K562 (cell line): ENCODE measurements around the gene MMAB. TPM values are rescaled to one million over a fixed set of nuclear protein-coding genes. Genes with fewer than 3 reads are reported as not detected.

ENCODE experiments used
- CBX5 ChIP-seq: IDR thresholded peaks from 2 replicates; pipeline ENCODE4 v1.6.1; 2014; ENCODE audit warnings: low read depth, borderline replicate concordance
- FIP1L1 ChIP-seq: fragments of 200-400 bp; formaldehyde crosslinking; IDR thresholded peaks from 2 replicates; pipeline ENCODE4 v1.6.1; 2018; ENCODE audit warnings: mild to moderate bottlenecking, low read depth, low read length; ENCODE audit not compliant: poor library complexity, severe bottlenecking
- FOXK2 ChIP-seq, 2 experiments: fragments of 450-650 bp; IDR thresholded peaks in 1 of 2; conservative IDR thresholded peaks in 1 of 2; 2 replicates each; pipeline ENCODE4 v1.6.1; 2016; ENCODE audit warnings: low read depth in 2 of 2, mild to moderate bottlenecking in 1 of 2
- HDAC6 ChIP-seq: IDR thresholded peaks from 2 replicates; pipeline ENCODE4 v1.6.1; 2012; ENCODE audit warnings: low read depth, mild to moderate bottlenecking, control low read depth, inconsistent platforms, low read length, moderate library complexity
- PHB ChIP-seq: fragments of 250-450 bp; sonication (Bioruptor Pico); IDR thresholded peaks from 2 replicates; pipeline ENCODE4 v1.5.0; 2021
- PRPF4 ChIP-seq: fragments of 200-400 bp; formaldehyde crosslinking; IDR thresholded peaks from one replicate; pipeline ENCODE4 v1.6.1; 2017; ENCODE audit warnings: low read length, low read depth, mild to moderate bottlenecking; ENCODE audit not compliant: insufficient read depth, poor library complexity, severe bottlenecking
- SMAD2 ChIP-seq: fragments of 150-350 bp; IDR thresholded peaks from 2 replicates; pipeline ENCODE4 v1.6.1; 2014; ENCODE audit warnings: low read depth, mild to moderate bottlenecking, low read length
- SNIP1 ChIP-seq: fragments of 450-650 bp; IDR thresholded peaks from 2 replicates; pipeline ENCODE4 v1.7.1; 2017; ENCODE audit warnings: low read depth, mild to moderate bottlenecking
- ZBTB40 ChIP-seq, 2 experiments: fragments of 450-650 bp in 1 of 2; sonication (generic) in 1 of 2; formaldehyde crosslinking in 1 of 2; IDR thresholded peaks; 2 replicates each; pipeline versions ENCODE4 v1.7.1 to v1.9.0; 2016 to 2022; ENCODE audit warnings: inconsistent platforms in 1 of 2, mild to moderate bottlenecking in 1 of 2, missing genetic modification reagents in 1 of 2
- ZMIZ1 ChIP-seq, 2 experiments: fragments of 150-350 bp in 1 of 2; IDR thresholded peaks; 2 replicates each; pipeline ENCODE4 v1.6.1; 2012 to 2016; ENCODE audit warnings: low read depth in 2 of 2, low read length in 2 of 2, mild to moderate bottlenecking in 1 of 2, moderate library complexity in 1 of 2
- ZNF398 ChIP-seq: fragments of 250-450 bp; sonication (Bioruptor Pico); IDR thresholded peaks from 2 replicates; pipeline ENCODE4 v1.8.0; 2021; ENCODE audit warnings: moderate library complexity, mild to moderate bottlenecking, inconsistent platforms
- ZZZ3 ChIP-seq: fragments of 450-650 bp; IDR thresholded peaks from 2 replicates; pipeline ENCODE4 v1.6.1; 2016; ENCODE audit warnings: antibody characterized with exemption, mild to moderate bottlenecking, moderate library complexity
- polyA plus RNA-seq, 8 experiments: library from polyadenylated mRNA; depleted of rRNA in 4 of 8; stranded (reverse) in 5 of 8; unstranded in 3 of 8; fragments of >200 nt; fragmentation: Nextera tagmentation in 2 of 8; fragmentation: Illumina TruSeq in 1 of 8; extraction: Ambion mirVana in 2 of 8; extraction: Trizol in 1 of 8; gene quantifications; 2 replicates each; pipeline versions ENCODE4 v1.2.1 to v1.2.3, GENCODE V29; 2011 to 2014; ENCODE audit warnings: inconsistent platforms in 1 of 8, missing spikeins in 1 of 8
- total RNA-seq, 7 experiments: library from RNA; depleted of rRNA in 6 of 7; stranded (reverse); fragments of >200 nt in 6 of 7; fragmentation: Illumina TruSeq in 2 of 7; extraction: Trizol in 2 of 7; gene quantifications; 2 replicates each; pipeline versions ENCODE4 v1.2.1 to v1.2.3, GENCODE V29; 2011 to 2021; ENCODE audit warnings: low replicate concordance in 1 of 7

Gene MMAB
- total and polyA plus RNA-seq, 9 of the 15 experiments (the other 6 are each of a cell fraction or from before 2014, with no cell fraction given), result 9.5 to 76.1 (median 46.2) TPM

- no peak for TF ChIP-seq ZBTB40 (IDR thresholded peaks at IDR 0.05)
- no peak for TF ChIP-seq ZBTB40 (CRISPR knock-in tag; IDR thresholded peaks at IDR 0.05)
- TF ChIP-seq FOXK2 (conservative IDR thresholded peaks at IDR 0.05 in 1 of 2, IDR thresholded peaks at IDR 0.05 in 1 of 2; ENCODE audit: low read depth in 2 of 2), result peak in 1 of 2 experiments; percentile 24; a peak in 1 of 4 replicates
- no peak for TF ChIP-seq PHB
- TF ChIP-seq ZMIZ1 (IDR thresholded peaks at IDR 0.05; ENCODE audit: low read depth in 2 of 2, low read length in 2 of 2), result no peak
- TF ChIP-seq HDAC6, result no peak
- no peak for TF ChIP-seq ZNF398 (CRISPR knock-in tag)
- no peak for TF ChIP-seq PRPF4
- no peak for TF ChIP-seq SMAD2
- TF ChIP-seq CBX5, result no peak
- no peak for TF ChIP-seq ZZZ3
- TF ChIP-seq SNIP1, result no peak
- TF ChIP-seq FIP1L1, result no peak
These were observed 24.6 kb upstream of the MMAB start (continued) for GRCh38 chr12:109597795-109598427.
